GM18507 (cell line): Measurements from ENCODE around the gene AJUBA.
"Not testable (repeated sequence)": the region's sequence is repeated elsewhere in the genome, so short reads cannot be mapped to it uniquely, and the experiment has no call there.

Experiments
- DNase-seq: peaks from one replicate; pipeline ENCODE4 v3.0.0; 2011; ENCODE audit warnings: low read depth; ENCODE audit not compliant: insufficient read length; ENCODE audit errors: extremely low spot score
- FAIRE-seq: peaks from 2 replicates; lab custom pipeline; 2011; peaks lifted over from hg19 to GRCh38; lab: Jason Lieb, UNC

Gene AJUBA

DNA sequence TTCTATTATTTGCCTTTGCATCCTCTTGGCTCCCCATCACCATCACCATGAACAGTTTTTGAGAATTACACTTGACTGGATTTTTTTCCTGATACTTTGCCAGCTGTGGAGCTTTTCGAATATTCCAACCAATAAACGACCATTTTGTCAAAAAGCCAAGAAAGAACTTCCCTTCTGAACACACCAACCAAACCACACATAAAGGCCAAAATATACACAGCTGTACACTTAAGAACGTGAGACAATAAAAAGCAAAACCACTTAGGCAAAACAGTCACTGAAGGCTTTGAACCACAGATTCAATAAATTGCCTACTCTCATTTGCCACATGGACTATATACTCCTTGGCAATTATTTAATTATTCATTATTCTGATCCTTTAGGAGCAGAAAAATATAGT is 26.5 kb upstream of the AJUBA start:
- FAIRE-seq (peak; percentile 59), DNase-seq (no peak)

DNA sequence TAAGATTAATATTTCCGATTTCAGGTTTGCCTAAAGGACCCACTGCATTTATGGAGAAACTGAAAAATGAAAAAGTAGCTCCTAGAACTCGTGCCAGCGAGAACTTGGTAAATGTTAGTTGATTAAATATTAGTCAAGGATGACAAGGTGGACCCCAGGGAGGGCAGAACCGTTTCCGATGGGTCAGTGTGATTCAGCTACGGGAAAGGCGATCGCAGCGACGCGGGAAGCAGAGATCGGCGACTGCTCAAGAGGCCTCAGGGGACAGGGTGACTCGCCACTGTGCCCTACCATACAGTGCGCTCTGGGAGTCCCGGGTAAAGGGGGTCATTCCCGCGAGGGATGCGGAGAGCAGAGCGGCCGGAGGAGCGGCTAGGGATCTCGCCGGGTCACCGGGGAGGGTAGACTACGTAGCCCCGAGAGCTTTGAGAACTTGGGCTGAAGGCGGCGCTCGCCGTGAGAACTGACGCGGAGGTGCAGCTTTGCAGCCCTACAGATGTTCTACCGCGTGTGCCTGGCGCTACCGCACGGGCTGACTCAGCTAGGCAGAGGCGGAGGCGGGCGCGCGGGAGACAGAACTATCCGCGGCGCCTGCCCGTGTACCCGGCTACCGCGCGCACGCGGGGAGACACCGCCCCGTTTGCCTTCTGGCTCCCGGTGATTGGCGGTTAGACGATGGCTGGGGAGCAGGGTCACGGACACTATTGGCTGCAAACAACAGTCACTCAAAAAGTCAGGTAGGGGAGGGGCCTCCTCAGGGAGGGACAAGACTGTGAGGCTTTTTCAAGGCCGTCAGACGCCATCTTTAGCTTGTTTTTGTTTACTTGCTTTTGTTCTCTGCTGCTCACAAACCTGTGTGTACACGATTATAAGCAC is 24.4 kb upstream of the AJUBA start:
- DNase-seq = peak; percentile 89
- peak; percentile 96 for FAIRE-seq

DNA sequence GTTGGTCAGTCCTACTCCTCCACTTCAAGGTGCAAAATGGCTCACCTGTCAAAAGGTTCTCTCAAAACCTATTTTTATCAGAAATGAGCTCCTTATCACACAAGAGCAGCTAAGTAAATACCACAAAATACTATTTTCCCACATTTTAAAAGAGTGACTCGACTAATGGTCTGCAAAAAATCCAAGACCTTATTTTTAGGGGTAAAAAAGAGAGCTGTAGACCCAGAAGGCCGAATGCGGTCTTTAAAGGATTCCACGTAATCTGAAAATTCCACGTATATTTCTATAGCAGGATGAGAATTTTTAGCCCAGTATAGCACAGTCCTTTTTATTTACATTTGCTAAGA is 23.8 kb upstream of the AJUBA start:
- no peak for DNase-seq
- FAIRE-seq = no peak

DNA sequence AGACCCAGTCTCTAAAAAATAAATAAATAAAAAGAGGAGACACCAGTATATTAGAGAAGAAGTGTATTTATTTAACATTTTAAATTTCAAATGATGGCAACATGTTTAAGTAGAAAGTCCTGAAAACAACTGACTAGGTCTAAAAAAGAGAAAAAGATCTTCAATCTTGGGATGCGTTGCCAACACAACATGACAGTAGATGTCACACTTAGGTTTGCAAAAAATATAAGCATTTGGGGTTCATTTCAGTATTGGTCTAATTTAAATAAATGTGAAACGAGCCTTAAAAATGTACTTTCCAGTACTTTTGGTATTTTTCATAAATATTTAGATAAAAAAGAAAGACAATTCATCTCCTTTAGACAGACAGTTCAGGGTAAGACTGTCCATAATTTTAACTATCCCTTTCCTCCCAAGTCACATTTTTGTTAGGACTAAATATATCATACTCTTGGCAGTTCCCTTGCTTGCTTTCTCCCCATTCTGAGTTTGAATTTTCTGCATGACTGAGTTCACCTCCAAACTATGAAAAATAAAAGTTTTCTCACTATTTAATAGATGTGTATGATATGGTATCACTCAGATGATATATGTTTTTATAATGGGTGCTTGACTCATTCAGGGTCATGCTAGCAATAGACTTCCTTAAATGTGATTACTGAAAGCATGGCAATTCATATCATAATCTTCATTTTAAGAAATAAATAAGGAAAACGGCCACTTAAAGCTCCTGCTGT is 23.3 kb upstream of the AJUBA start:
- FAIRE-seq (no peak), DNase-seq (no peak)

DNA sequence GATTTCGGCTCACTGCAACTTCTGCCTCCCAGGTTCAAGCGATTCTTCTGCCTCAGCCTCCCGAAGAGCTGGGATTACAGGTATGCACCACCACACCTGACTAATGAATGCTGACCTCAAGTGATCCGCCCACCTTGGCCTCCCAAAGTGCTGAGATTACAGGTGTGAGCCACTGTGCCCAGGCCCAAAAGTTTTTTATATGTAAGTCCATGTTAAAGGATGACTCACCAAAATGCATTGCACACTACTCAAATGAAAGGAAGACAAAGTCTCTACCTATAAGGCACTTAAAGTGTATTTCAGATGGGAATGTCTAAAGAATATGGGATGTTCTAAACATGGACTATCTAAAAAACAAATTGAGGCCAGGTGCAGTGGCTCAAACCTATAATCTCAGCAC is 21.9 kb upstream of the AJUBA start:
- not testable (repeated sequence) for DNase-seq, FAIRE-seq

DNA sequence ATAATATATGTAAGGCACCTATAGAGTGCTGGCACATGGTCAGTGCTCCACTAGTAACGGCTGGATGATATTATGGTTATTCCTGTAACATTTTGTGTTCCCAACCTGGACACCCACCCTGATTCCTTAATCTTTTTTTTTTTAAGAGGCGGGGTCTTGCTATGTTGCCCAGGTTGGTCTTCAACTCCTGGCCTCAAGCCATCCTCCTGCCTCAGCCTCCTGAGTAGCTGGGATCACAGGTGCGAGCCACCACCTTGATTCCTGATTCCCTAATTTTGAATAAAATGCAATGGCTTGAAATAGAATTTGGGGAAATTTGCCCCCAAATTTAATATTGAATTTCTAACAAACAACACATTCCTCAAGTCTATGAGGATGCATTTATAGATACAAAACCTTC is 20.2 kb upstream of the AJUBA start:
- no peak for FAIRE-seq
- DNase-seq = no peak

DNA sequence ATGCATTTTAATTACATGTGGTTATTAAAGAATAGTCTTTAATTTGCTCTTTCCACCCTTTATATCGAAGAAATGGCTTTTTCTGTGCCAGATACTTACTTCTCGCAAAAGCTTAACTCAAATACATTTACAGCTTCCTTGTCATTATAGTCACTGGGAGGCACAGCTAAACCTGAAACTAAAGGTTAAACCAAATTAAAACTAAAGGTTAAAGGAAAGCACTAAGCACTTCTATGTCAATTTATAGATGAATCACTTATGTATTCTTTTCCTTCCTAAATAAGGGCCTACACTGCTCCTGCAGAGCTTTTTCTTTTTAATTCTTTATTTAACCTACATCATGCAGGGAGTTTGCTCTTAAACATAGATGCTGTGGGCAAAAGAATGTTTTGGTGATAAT is 18.5 kb upstream of the AJUBA start:
- DNase-seq (no peak), FAIRE-seq (no peak)

DNA sequence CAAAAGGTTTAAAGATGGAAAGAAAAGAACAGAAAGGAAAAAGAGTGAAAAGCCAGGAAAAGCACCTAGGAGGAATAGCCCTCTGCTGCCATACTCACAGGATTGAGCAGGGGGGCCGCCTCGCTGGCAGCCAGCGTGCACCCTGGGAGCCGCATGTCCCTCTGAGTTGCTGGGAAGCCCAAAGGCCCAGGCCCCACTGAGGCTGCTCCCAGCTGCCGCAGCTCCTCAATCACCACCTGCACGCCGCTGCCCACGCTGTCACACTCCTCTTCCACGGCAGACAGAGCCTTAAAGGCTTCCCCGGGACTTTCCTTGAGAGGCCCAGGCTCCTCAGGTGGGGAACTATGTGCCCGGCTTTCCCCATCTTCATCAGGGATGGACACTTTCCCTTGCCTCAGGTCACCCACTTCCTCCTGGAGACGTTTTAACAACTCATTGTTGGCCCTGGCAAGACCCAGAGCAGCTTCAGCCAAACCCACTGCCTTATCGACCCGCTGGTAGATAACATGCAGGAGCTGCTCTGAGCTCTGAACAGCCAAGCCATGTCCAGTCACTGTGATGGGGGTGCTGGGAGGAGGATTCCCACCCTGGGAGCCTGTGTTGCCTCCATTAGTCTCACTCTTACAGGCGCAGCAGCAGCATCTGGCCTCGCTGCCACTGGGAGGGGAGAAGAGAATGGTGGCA is 16.1 kb upstream of the AJUBA start:
- no peak for FAIRE-seq
- no peak for DNase-seq

DNA sequence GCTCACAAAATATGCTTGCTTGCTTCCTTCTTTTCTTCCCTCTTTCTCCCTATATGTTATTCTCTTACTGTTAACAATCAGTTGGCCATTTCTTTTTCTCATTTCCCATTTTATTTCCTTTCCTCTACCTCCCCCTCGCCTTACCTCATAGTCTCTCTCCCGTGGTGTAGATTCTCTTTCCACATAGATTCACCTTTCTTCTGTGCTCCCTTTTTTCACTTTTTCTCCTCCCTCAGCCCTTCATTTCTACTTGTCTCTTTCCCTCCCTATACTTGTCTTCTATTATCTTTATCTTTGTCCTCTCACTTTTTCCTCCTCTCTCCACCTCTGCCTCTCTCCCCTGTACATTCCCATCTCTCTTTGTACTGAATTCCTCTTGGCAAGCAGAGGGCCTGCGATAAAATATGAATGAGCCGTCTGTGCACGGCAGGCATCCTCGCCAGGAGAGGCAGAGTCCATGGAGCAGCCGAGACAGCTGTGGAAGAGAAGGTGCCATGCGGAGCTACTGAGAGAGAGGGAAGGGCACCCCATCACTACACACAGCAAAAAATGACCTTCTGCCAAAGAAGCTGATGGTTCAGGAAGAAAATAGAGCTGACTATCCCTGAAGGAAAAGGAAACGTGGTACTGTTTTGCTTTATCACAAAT is 15.4 kb upstream of the AJUBA start:
- no peak for DNase-seq
- no peak for FAIRE-seq

DNA sequence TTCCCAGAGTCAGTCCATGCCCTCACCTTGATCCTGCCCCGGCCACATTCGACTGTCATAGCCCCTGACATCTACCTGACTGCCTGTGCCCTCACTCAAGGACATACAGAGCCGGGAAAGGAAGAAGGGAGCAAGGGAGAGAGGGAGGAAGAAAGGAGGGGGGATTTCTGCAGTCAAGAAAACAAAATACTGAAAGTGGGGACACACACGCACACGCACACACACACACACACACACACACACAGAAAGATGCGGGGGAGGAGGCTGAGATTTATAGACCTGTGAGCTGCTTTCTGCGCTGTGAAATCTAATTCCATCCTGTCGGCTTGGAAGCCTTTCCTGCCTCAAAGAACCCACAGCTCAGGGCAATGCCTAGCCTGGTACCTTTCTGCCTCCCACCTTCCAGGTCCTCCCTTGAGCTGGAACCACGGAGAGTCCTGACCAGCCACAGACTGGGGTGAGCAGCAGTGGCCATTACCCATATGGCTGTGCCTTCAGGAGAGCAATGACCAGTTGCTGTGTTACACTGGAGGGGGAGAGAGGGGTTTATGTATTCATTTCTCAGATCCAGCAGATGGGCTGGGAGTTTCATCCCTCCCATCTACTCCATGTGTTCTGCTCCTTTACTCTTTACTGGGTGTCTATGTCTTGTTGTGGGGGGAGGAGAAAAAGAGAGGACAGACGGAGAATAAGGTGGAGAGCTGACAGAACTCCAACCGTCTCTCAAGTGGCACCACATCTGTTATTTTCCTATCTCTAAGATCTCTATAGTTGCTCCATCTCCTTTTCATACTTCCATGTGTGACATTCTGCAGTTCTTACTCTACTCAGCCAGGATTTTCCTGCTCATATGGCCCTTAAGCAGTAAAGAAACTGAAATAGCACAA is 14.7 kb upstream of the AJUBA start:
- FAIRE-seq (no peak), DNase-seq (no peak)

DNA sequence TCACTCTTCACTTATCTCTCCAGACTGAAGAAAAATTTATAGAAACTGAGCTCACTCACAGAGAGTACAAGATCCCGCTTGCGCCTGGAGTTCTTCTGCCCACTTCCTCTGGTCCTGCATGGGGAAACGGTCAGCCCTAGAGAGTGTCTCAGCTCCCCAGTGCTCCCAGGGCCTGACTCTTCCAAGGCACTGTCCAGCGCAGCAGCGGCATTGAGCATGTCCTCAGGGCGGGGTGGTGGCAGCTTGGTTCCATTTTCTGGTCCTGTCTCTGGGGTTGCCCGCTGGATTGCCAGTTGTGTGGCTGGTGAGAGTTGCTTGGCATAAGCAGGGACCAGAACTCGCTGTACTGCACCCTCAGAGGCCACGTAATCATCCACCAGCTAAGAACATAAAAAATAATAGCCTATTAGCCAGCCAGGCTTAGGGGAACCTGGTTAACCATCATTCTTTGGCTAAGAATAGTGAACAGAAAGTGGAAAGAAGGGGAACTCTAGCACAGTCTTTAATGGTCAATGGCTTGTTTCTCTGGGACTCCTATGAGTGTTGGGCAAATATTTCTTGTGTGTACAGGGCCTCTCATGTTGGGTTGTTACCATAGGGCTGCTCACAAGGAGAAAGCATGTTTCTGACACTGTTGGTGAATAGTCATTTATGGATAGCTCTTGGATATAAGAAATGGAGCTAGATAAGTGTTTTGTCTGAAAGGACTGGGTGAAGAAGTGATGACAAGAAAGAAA is 13.7 kb upstream of the AJUBA start:
- DNase-seq (no peak), FAIRE-seq (no peak)

DNA sequence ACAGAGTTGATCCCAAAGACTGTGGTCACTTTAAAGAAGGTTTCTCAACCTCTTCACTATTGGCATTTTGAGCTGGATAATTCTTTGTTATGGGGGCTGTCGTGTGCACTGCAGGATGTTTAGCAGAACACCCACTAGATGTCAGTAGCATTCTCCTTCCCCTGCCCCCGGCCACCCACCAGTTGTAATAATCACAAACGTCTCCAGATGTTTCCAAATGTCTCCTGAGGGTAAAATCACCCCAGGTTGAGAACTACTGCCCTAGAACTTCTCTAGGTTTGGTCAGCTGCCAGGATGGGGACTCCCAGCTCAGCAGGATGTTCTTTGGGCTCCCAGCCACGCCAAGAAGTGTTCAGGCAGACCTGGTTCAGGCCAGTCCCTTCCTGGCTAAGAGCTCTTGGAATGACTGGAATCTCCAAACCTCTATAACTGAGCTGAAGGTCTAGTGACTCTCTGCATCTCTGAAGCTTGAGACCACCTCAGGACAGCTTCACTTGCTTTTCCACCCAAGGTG is 12.5 kb upstream of the AJUBA start:
- no peak for FAIRE-seq
- DNase-seq = no peak

DNA sequence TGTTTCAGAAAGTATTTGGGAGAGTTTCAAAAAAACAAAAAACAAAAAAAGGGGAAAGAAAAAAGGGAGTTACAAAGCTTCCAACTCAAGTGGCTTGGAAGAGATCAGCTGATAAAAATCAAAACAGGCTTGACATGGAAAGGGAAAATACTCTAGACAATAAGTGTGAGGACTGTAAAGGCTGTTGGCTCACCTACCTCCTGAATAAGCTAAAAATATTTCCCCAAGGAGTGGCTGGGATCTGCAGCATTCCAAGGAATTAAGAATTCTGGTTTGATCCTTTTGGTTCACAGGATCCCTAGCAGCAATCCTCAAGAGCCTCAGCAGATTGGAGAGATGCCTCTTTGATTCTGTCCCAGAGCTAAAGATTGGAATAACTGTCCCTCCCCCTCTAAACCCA is 11.2 kb upstream of the AJUBA start:
- FAIRE-seq = no peak
- DNase-seq = no peak

DNA sequence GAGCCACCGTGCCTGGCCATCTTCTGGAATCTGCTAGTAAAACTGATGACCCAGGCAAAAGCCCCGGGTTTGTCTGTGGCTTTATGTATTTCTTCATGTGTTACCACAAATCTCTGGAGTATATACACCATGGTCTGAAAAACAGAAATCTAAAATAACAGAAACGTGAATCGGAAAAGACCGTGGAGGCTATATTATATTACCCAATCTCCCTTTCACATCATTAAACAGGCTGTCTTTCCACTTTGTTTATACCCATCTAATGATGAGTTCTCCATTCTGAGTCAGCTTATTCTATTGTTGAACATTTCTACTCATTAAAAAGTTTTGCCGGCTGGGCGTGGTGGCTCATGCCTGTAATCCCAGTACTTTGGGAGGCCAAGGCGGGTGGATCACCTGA is 9.5 kb upstream of the AJUBA start:
- DNase-seq = no peak
- no peak for FAIRE-seq

DNA sequence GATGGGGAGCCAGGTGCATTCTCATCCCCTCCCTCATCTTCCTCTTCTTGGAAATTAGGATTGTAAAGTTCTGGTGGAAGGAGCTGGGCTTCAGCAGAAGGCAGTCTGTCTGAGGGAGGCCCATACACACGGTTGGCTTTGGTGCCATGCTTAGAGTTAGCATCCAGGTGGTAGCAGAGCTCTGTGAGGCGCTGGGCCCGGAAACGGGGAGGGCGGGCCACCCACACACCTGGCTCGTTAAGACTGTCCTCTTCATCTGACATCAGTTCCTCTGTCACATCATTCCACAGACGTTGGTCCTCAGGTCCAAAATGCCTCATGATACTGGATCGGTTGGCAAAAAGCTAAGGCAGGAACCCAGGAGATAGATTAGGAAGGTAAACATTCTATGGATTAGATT is 4.9 kb upstream of the AJUBA start:
- DNase-seq = no peak
- no peak for FAIRE-seq

DNA sequence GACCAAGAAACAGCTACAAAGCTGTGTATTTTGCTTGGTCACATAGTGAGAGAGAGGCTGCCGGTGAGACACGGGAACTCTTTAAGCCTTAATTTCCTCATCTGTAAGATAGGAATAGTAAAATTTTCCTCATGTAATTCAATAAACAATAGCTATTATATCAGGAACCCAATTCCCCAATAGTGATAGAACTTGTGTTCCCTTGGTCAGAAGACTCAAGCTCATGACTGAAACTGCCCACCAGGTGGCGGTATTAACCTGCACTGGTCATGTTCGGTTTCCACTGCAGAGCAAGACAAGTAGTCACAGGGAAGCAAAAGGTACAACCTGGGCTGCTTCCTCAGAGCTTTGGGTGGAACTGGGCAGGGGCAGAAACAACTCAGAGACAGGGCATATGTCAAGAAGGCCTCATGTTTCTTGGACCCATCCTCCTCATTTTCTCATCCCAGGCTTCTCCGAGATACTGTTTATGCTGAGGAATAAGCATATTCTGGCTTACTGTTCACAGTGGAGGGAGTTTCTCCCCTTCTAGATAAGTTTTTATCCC is 4.2 kb upstream of the AJUBA start:
- no peak for DNase-seq
- FAIRE-seq = peak; percentile 78

DNA sequence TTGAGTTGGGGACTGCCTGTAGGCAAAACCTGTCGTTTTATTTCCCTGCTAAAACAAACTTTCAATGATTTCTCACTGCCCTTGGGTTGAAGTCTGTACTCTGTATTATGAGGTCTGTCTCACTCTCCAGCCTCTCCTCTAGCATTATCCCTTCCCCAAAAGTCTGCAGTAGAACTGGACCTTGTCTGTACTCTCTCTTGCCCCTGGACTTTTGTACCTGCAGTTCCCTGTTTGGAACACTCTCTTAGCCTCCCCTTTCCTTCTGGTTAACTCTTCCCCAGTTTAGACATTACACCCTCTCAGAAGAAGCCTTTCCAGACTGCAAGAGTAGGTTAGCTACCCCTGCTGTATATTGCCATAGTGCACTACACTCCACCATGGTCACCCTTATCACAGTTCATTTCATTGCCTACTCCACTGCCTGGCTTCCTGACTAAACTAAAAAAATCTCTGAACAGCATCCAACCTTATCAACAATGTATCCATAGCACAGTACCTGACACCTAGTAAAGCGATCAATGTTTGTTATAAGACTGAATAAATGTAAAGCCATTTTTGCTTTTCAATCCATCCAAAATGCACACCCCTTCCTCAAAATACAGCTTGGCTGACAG is 3.6 kb upstream of the AJUBA start:
- FAIRE-seq = no peak
- DNase-seq = no peak
